Measurements from ENCODE around the gene MTNR1A.

DNA sequence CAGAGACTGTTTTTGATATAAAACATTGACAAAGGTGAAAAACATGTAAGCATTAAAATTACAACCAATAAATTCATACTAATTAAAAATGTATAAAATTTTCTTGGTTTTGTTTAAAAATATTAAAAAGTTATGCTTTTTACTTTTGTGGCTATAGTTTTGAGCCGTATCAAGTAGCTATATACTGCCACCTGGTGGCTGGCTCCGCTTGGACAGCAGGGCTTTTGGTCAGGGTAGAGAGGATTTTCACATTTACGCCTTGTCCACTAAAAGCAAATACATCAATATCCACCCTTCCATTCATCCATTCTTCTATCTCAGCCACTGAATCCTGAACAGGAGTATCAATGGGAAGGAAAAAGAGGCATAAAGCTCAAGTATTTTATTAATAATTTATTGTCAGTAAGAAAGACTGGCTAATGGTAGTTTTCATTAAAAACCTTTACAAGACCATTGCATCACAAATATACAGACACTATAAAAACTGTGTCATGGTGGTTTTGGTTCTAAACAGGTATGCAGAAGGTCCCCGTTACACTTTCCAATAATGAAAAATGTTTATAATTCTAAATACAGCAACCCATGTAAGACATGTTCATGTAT lies 32.1 kb upstream of the MTNR1A start:
- TF ChIP-seq POLR2AphosphoS5 (IDR thresholded peaks at IDR 0.05; ENCODE audit: low read depth, low read length), result no peak
- no peak for TF ChIP-seq POLR2A (IDR thresholded peaks at IDR 0.05; ENCODE audit: low read depth, low read length)
- TF ChIP-seq TAF1 (IDR thresholded peaks at IDR 0.05; ENCODE audit: borderline replicate concordance, low read depth, low read length), result no peak

Data from GM12892 (cell line).